AG04450 (cell line): ENCODE measurements around the gene SIRPD. TPM values are rescaled to one million over a fixed set of nuclear protein-coding genes. Genes with fewer than 3 reads are reported as not detected.

Experiments
- CTCF ChIA-PET: fragments of 300-600, 350-600 bp; formaldehyde crosslinking; extraction: SDS; loops from one replicate; lab custom pipeline; 2022; ENCODE audit warnings: antibody characterized with exemption, inconsistent platforms; lab: Charles Lee
- POLR2A ChIA-PET: fragments of 350-600 bp; formaldehyde crosslinking; extraction: SDS; loops from one replicate; lab custom pipeline; 2021; ENCODE audit warnings: antibody characterized with exemption, inconsistent platforms; lab: Yijun Ruan, JAX
- DNase-seq: peaks from one replicate; pipeline ENCODE4 v3.0.0-alpha.2; 2011; ENCODE audit warnings: low read depth, low spot score
- H3K27ac ChIP-seq: one replicate; pipeline ENCODE4 v1.5.1; 2012; ENCODE audit warnings: low read depth, low read length, control low read depth
- H3K27me3 ChIP-seq: one replicate; pipeline ENCODE4 v1.6.0; 2012; ENCODE audit warnings: low read length; ENCODE audit not compliant: control insufficient read depth, insufficient read depth
- H3K4me3 ChIP-seq: 2 replicates; pipeline ENCODE4 v1.5.1; 2011; ENCODE audit warnings: mild to moderate bottlenecking, low read depth, low read length, control low read depth
- H3K9me3 ChIP-seq: 2 replicates; pipeline ENCODE4 v1.5.1; 2012; ENCODE audit warnings: low read length; ENCODE audit not compliant: control insufficient read depth, insufficient read depth
- CTCF ChIP-seq: IDR thresholded peaks from 2 replicates; pipeline ENCODE4 v1.5.1; 2011; ENCODE audit warnings: low read depth, low read length, control low read depth, inconsistent platforms
- polyA plus RNA-seq: library from polyadenylated mRNA; depleted of rRNA; stranded (reverse); fragments of >200 nt; gene quantifications from 2 replicates; pipeline ENCODE4 v1.2.3, GENCODE V29; 2011

SIRPD gene
- polyA plus RNA-seq, 1 experiment = not detected

GRCh38 chr20:1507276-1507675, 50.2 kb downstream of the SIRPD start:
- no peak overlapping the region for H3K4me3 ChIP-seq
- no peak overlapping the region for H3K27ac ChIP-seq
- no peaks in the 10 kb centered on the region for H3K9me3 ChIP-seq
- DNase-seq = no peak
- CTCF ChIA-PET = interaction anchor here (0.8 to 0.9 kb wide), 2 partner anchors 9 to 195 kb away, joined by 3 read pairs; no protein-coding TSS in a partner anchor
- peaks cover 14% of the 10 kb centered on the region for H3K27me3 ChIP-seq
- no peak for TF ChIP-seq CTCF
- POLR2A ChIA-PET = no interaction called here

GRCh38 chr20:1505871-1506270, 51.6 kb downstream of the SIRPD start:
- peaks cover 11% of the 10 kb centered on the region for H3K27me3 ChIP-seq
- no peaks in the 10 kb centered on the region for H3K9me3 ChIP-seq
- no peak overlapping the region for H3K4me3 ChIP-seq
- ChIA-PET POLR2A (no interaction called here), CTCF (interaction anchor here (1.2 kb wide), 1 partner anchor 34 kb away, joined by 3 read pairs; no protein-coding TSS in a partner anchor)
- no peak for DNase-seq
- no peak overlapping the region for H3K27ac ChIP-seq
- no peak for TF ChIP-seq CTCF

- Histone ChIP-seq H3K27me3 (peaks cover 13% of the 10 kb centered on the region), H3K4me3 (no peak overlapping the region), H3K27ac (no peak overlapping the region), H3K9me3 (no peaks in the 10 kb centered on the region)
- TF ChIP-seq CTCF = no peak
- POLR2A ChIA-PET = no interaction called here
- CTCF ChIA-PET = interaction anchor here (1.2 to 1.6 kb wide), 2 partner anchors 259 to 272 kb away, joined by 3 to 6 read pairs; no protein-coding TSS in a partner anchor
- no peak for DNase-seq
Measured at GRCh38 chr20:1505361-1505760, 52.1 kb downstream of the SIRPD start.

- POLR2A ChIA-PET = no interaction called here
- DNase-seq = peak; percentile 75
- CTCF ChIA-PET = interaction anchor here (0.5 to 3.3 kb wide), 72 partner anchors 8 to 1880 kb away, joined by 3 to 50 read pairs (median 4); partner anchors contain the start of genes NSFL1C and SIRPB2
Measured at GRCh38 chr20:1503564-1504227, 53.8 kb downstream of the SIRPD start.

More at GRCh38 chr20:1503564-1504227, 53.8 kb downstream of the SIRPD start:
- no peak overlapping the region for H3K27ac ChIP-seq
- H3K9me3 ChIP-seq = no peaks in the 10 kb centered on the region
- H3K27me3 ChIP-seq = peaks cover 11% of the 10 kb centered on the region
- TF ChIP-seq CTCF = peak; percentile 100
- H3K4me3 ChIP-seq = no peak overlapping the region
